ENCODE results near the gene CYFIP1.

CYFIP1 gene

DNA sequence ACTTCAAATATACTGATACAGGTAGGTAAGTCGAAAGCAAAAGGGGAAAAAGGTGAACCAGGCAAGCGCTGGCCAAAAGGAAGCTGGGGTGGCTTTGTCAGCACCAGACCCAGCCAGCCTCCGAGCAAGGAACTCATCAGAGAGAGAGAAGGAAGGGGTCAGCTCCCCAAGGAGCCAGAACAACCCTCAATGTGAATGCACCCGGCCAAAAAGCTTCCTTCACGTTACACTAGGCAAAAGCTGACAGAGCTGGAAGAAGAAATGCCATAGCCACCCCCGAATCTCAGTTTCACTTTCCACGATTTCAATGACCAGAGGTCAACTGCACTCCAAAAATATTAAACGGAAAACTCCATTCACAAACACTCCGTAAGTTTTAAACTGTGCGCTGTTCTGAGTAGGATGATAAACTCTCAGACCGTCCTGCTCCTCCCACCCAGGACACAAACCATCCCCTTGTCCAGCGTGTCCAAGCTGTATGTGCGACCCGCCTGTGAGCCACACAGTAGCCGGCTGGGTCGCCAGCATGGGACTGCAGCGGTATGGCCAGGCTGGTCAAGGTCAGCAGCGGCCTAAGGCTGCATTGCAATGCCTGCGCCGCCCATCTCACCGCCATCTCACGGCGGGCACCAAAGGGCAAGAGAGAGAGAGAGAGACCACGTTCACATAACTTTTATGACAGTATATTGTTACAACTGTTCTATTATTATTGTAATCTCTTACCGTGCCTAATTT is 29.7 kb downstream of the CYFIP1 start:
- no peak for TF ChIP-seq RAD21 (IDR thresholded peaks at IDR 0.05; ENCODE audit: low read depth)
- TF ChIP-seq FOXM1 (IDR thresholded peaks at IDR 0.05; ENCODE audit: borderline replicate concordance, low read depth): no peak
- TF ChIP-seq, protein P1, sequence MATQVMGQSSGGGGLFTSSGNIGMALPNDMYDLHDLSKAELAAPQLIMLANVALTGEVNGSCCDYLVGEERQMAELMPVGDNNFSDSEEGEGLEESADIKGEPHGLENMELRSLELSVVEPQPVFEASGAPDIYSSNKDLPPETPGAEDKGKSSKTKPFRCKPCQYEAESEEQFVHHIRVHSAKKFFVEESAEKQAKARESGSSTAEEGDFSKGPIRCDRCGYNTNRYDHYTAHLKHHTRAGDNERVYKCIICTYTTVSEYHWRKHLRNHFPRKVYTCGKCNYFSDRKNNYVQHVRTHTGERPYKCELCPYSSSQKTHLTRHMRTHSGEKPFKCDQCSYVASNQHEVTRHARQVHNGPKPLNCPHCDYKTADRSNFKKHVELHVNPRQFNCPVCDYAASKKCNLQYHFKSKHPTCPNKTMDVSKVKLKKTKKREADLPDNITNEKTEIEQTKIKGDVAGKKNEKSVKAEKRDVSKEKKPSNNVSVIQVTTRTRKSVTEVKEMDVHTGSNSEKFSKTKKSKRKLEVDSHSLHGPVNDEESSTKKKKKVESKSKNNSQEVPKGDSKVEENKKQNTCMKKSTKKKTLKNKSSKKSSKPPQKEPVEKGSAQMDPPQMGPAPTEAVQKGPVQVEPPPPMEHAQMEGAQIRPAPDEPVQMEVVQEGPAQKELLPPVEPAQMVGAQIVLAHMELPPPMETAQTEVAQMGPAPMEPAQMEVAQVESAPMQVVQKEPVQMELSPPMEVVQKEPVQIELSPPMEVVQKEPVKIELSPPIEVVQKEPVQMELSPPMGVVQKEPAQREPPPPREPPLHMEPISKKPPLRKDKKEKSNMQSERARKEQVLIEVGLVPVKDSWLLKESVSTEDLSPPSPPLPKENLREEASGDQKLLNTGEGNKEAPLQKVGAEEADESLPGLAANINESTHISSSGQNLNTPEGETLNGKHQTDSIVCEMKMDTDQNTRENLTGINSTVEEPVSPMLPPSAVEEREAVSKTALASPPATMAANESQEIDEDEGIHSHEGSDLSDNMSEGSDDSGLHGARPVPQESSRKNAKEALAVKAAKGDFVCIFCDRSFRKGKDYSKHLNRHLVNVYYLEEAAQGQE (IDR thresholded peaks at IDR 0.05; ENCODE audit: low read depth): no peak
- no peak for TF ChIP-seq EP300 (IDR thresholded peaks at IDR 0.05; ENCODE audit: borderline replicate concordance)
- no peak for TF ChIP-seq YY1 (IDR thresholded peaks at IDR 0.05; ENCODE audit: low read depth)
- TF ChIP-seq TCF12 (IDR thresholded peaks at IDR 0.05; ENCODE audit: low read depth): no peak
- TF ChIP-seq, protein P2, sequence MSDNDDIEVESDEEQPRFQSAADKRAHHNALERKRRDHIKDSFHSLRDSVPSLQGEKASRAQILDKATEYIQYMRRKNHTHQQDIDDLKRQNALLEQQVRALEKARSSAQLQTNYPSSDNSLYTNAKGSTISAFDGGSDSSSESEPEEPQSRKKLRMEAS (IDR thresholded peaks at IDR 0.05): no peak
- TF ChIP-seq CEBPB (IDR thresholded peaks at IDR 0.05): no peak
- TF ChIP-seq NFIC (IDR thresholded peaks at IDR 0.05): no peak
- no peak for TF ChIP-seq ZBTB7A (IDR thresholded peaks at IDR 0.05; ENCODE audit: low read depth)
- TF ChIP-seq CREB1 (IDR thresholded peaks at IDR 0.05; ENCODE audit: low read depth): no peak
- TF ChIP-seq USF1 (IDR thresholded peaks at IDR 0.05): no peak
- TF ChIP-seq EGR1 (IDR thresholded peaks at IDR 0.05): no peak

DNA sequence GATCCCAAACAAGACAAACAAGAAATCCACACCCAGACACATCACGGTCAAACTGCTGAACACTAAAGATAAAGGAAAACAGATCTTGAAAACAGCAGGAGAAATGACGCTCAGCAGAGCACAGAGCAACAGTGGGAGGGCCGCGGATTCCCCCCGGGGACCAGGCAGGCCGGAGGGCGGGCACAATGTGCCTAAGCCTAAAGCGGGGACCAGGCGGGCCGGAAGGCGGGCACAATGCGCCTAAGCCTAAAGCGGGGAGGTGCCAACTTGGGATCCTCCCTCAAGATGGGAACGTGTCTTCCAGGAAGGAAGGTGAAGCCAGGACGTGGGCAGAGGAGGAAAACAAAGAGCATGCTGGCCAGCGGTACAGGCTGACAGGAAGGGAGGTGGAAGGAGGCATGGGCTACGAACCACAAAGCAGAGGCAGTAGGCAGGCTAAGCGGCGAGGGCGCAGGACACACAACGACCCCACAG is 31.1 kb downstream of the CYFIP1 start:
- TF ChIP-seq USF1 (IDR thresholded peaks at IDR 0.05): no peak
- no peak for TF ChIP-seq EP300 (IDR thresholded peaks at IDR 0.05; ENCODE audit: borderline replicate concordance)
- no peak for TF ChIP-seq RAD21 (IDR thresholded peaks at IDR 0.05; ENCODE audit: low read depth)
- TF ChIP-seq TAF1 (IDR thresholded peaks at IDR 0.05; ENCODE audit: low read depth): no peak
- no peak for TF ChIP-seq ZBTB7A (IDR thresholded peaks at IDR 0.05; ENCODE audit: low read depth)
- TF ChIP-seq, protein P1 (IDR thresholded peaks at IDR 0.05; ENCODE audit: low read depth): no peak
- TF ChIP-seq TEAD4 (IDR thresholded peaks at IDR 0.05): no peak
- TF ChIP-seq CREB1 (IDR thresholded peaks at IDR 0.05; ENCODE audit: low read depth): no peak
- TF ChIP-seq TCF12 (IDR thresholded peaks at IDR 0.05; ENCODE audit: low read depth): no peak
- TF ChIP-seq NFIC (IDR thresholded peaks at IDR 0.05): no peak
- TF ChIP-seq EGR1 (IDR thresholded peaks at IDR 0.05): no peak
- no peak for TF ChIP-seq CEBPB (IDR thresholded peaks at IDR 0.05)
- no peak for TF ChIP-seq FOXM1 (IDR thresholded peaks at IDR 0.05; ENCODE audit: borderline replicate concordance, low read depth)
- no peak for TF ChIP-seq YY1 (IDR thresholded peaks at IDR 0.05; ENCODE audit: low read depth)
- TF ChIP-seq, protein P2 (IDR thresholded peaks at IDR 0.05): no peak

- TF ChIP-seq, protein P1 (IDR thresholded peaks at IDR 0.05; ENCODE audit: low read depth): no peak
- TF ChIP-seq EP300 (IDR thresholded peaks at IDR 0.05; ENCODE audit: borderline replicate concordance) (no peak), TAF1 (IDR thresholded peaks at IDR 0.05; ENCODE audit: low read depth) (no peak), RAD21 (IDR thresholded peaks at IDR 0.05; ENCODE audit: low read depth) (no peak), YY1 (IDR thresholded peaks at IDR 0.05; ENCODE audit: low read depth) (no peak), TCF12 (IDR thresholded peaks at IDR 0.05; ENCODE audit: low read depth) (no peak), ZBTB7A (IDR thresholded peaks at IDR 0.05; ENCODE audit: low read depth) (no peak), NFIC (IDR thresholded peaks at IDR 0.05) (no peak), TEAD4 (IDR thresholded peaks at IDR 0.05) (no peak), CREB1 (IDR thresholded peaks at IDR 0.05; ENCODE audit: low read depth) (no peak), FOXM1 (IDR thresholded peaks at IDR 0.05; ENCODE audit: borderline replicate concordance, low read depth) (no peak), USF1 (IDR thresholded peaks at IDR 0.05) (no peak), CEBPB (IDR thresholded peaks at IDR 0.05) (no peak), EGR1 (IDR thresholded peaks at IDR 0.05) (no peak)
- TF ChIP-seq, protein P2 (IDR thresholded peaks at IDR 0.05): no peak
Measured at GRCh38 chr15:22948056-22948455, 32.1 kb downstream of the CYFIP1 start.
